CD4-positive, CD25-positive, alpha-beta regulatory T cell (primary cell): ENCODE measurements around the gene IRX1. TPM values are rescaled to one million over a fixed set of nuclear protein-coding genes. Genes with fewer than 3 reads are reported as not detected.

Source experiments
- ATAC-seq, 2 donors: fragments of 150-1000 bp; cut with Tn5 transposase; one replicate each; pipeline ENCODE4 v1.10.0; 2021; ENCODE audit warnings: low read depth in 2 of 2, moderate number of reproducible peaks in 2 of 2, moderate library complexity in 1 of 2
- DNase-seq, 3 donors: peaks; one replicate each; pipeline versions ENCODE4 v3.0.0 to v3.0.0-alpha.2; 2012 to 2022; ENCODE audit warnings: mixed read lengths in 1 of 3
- H3K27ac ChIP-seq: one replicate; pipeline ENCODE4 v1.7.0; 2013; ENCODE audit warnings: mild to moderate bottlenecking, low read length; ENCODE audit not compliant: insufficient read depth, poor library complexity, severe bottlenecking
- H3K27me3 ChIP-seq: one replicate; pipeline ENCODE4 v1.7.0; 2013; ENCODE audit warnings: low read length; ENCODE audit not compliant: control insufficient read depth, insufficient read depth
- H3K36me3 ChIP-seq: one replicate; pipeline ENCODE4 v1.7.0; 2013; ENCODE audit warnings: mild to moderate bottlenecking, low read length, moderate library complexity; ENCODE audit not compliant: control insufficient read depth, insufficient read depth
- H3K4me1 ChIP-seq: 2 replicates; pipeline ENCODE4 v1.7.0; 2013; ENCODE audit warnings: mild to moderate bottlenecking, low read length; ENCODE audit not compliant: insufficient read depth, control insufficient read depth, poor library complexity, severe bottlenecking
- H3K4me3 ChIP-seq: one replicate; pipeline ENCODE4 v1.7.0; 2013; ENCODE audit warnings: low read depth, mild to moderate bottlenecking, low read length, moderate library complexity
- H3K9me3 ChIP-seq, 2 experiments: 1 replicate in 1 of 2; 2 replicates in 1 of 2; pipeline ENCODE4 v1.7.0; 2013; ENCODE audit warnings: low read length in 2 of 2, mild to moderate bottlenecking in 1 of 2, moderate library complexity in 1 of 2; ENCODE audit not compliant: control insufficient read depth in 2 of 2
- H3K27ac Mint-ChIP-seq, 3 donors: one replicate each; pipeline ENCODE4 v1.8.0; 2020 to 2022; ENCODE audit warnings: mild to moderate bottlenecking in 3 of 3, mixed read lengths in 3 of 3, moderate library complexity in 2 of 3
- H3K27me3 Mint-ChIP-seq: one replicate; pipeline ENCODE4 v1.8.0; 2022; ENCODE audit warnings: mild to moderate bottlenecking, mixed read lengths
- H3K36me3 Mint-ChIP-seq: one replicate; pipeline ENCODE4 v1.8.0; 2020; ENCODE audit warnings: mixed read lengths
- H3K4me1 Mint-ChIP-seq, 4 donors: one replicate each; pipeline ENCODE4 v1.8.0; 2020 to 2022; ENCODE audit warnings: mixed read lengths in 4 of 4, mild to moderate bottlenecking in 1 of 4
- H3K4me3 Mint-ChIP-seq, 4 donors: one replicate each; pipeline ENCODE4 v1.8.0; 2020 to 2022; ENCODE audit warnings: mild to moderate bottlenecking in 4 of 4, mixed read lengths in 4 of 4, moderate library complexity in 3 of 4
- H3K9me3 Mint-ChIP-seq, 7 donors: one replicate each; pipeline ENCODE4 v1.8.0; 2020 to 2022; ENCODE audit warnings: mixed read lengths in 7 of 7, mild to moderate bottlenecking in 3 of 7, moderate library complexity in 2 of 7
- polyA plus RNA-seq, 4 donors: library from polyadenylated mRNA; unstranded; fragments of 300-500 nt; fragmentation: Illumina TruSeq; gene quantifications; one replicate each; pipeline ENCODE4 v1.2.3, GENCODE V29; 2021
- total RNA-seq: library from RNA; stranded (reverse); gene quantifications from one replicate; pipeline ENCODE4 v1.2.3, GENCODE V29; 2022

Gene IRX1
- total and polyA plus RNA-seq, 5 donors from 2014 or later, result not detected

DNA sequence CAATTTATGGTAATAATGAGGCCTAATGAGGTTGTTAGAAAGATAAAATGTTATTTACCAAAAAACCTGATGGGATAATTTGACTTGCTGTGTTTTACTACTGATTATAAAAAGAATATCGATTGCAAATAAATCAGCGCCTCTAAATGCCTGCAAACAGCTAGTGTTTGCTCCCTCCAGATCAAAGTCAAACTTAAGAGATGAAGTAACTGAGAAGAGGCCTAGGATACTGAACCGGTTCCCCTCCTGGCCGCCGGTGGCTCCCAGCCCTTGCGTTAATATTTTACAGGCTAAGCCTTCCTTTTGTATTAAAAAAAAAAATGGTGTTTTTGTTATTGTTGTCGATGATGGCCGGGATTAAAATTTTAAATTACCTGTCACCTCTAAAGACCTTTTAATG lies 2.6 kb downstream of the IRX1 start:
- H3K36me3 ChIP-seq, result no peaks in the 10 kb centered on the region
- no peak overlapping the region for H3K27ac ChIP-seq
- Mint-ChIP-seq H3K27me3 (peaks cover 61% of the 10 kb centered on the region), H3K27ac (no peak overlapping the region), H3K36me3 (no peaks in the 10 kb centered on the region), H3K9me3 (peaks cover 0 to 12% (median 1%) of the 10 kb centered on the region in 7 donors), H3K4me3 (no peak overlapping the region), H3K4me1 (peaks cover 0 to 13% (median 6%) of the 10 kb centered on the region in 4 donors)
- H3K4me1 ChIP-seq, result no peaks in the 10 kb centered on the region
- ATAC-seq (no peak), DNase-seq (no peak)
- H3K27me3 ChIP-seq, result peaks cover 5% of the 10 kb centered on the region
- no peaks in the 10 kb centered on the region for H3K9me3 ChIP-seq
- H3K4me3 ChIP-seq, result no peak overlapping the region

DNA sequence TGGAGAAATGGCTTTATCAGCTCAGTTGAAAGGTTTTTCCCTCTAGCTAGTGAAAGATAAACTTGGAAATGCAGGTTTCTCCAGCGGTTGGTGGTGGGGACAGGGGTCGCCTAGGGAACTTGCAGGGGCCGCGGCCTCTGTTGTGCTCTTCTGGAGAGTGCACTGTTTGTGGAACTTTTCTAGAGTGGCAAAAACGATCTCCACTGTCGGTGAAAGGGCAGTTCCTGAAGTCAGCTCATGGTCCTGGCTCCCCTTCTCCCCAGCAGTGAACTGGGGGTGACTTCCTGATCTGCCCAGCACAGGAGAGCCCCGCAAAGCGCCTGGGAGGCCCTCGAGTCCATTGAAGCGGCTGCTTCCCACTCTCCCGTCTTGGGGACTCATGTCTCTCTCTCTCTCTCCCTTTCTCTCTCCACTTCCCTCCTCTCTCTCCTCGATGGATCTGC lies 3.2 kb downstream of the IRX1 start:
- ATAC-seq, result no peak
- H3K9me3 Mint-ChIP-seq, result peaks cover 0 to 9% (median 1%) of the 10 kb centered on the region in 7 donors
- Histone ChIP-seq H3K27me3 (peaks cover 8% of the 10 kb centered on the region), H3K27ac (no peak overlapping the region), H3K4me1 (no peaks in the 10 kb centered on the region), H3K9me3 (no peaks in the 10 kb centered on the region), H3K36me3 (no peaks in the 10 kb centered on the region), H3K4me3 (no peak overlapping the region)
- H3K4me1 Mint-ChIP-seq, result peaks cover 0 to 13% (median 6%) of the 10 kb centered on the region in 4 donors
- H3K36me3 Mint-ChIP-seq, result no peaks in the 10 kb centered on the region
- no peak overlapping the region for H3K27ac Mint-ChIP-seq
- no peak for DNase-seq
- H3K27me3 Mint-ChIP-seq, result peaks cover 57% of the 10 kb centered on the region
- no peak overlapping the region for H3K4me3 Mint-ChIP-seq

DNA sequence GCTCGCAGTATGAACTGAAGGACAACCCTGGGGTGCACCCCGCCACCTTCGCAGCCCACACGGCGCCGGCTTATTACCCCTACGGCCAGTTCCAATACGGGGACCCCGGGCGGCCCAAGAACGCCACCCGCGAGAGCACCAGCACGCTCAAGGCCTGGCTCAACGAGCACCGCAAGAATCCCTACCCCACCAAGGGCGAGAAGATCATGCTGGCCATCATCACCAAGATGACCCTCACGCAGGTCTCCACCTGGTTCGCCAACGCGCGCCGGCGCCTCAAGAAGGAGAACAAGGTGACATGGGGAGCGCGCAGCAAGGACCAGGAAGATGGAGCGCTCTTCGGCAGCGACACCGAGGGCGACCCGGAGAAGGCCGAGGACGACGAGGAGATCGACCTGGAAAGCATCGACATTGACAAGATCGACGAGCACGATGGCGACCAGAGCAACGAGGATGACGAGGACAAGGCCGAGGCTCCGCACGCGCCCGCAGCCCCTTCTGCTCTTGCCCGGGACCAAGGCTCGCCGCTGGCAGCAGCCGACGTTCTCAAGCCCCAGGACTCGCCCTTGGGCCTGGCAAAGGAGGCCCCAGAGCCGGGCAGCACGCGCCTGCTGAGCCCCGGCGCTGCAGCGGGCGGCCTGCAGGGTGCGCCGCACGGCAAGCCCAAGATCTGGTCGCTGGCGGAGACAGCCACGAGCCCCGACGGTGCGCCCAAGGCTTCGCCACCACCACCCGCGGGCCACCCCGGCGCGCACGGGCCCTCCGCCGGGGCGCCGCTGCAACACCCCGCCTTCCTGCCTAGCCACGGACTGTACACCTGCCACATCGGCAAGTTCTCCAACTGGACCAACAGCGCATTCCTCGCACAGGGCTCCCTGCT lies 3.8 kb downstream of the IRX1 start:
- Mint-ChIP-seq H3K36me3 (no peaks in the 10 kb centered on the region), H3K9me3 (peaks cover 0 to 6% (median 1%) of the 10 kb centered on the region in 7 donors), H3K27ac (no peak overlapping the region), H3K4me3 (no peak overlapping the region), H3K4me1 (peaks cover 0 to 13% (median 6%) of the 10 kb centered on the region in 4 donors), H3K27me3 (peaks cover 54% of the 10 kb centered on the region)
- DNase-seq (no peak), ATAC-seq (no peak)
- no peak overlapping the region for H3K27ac ChIP-seq
- no peaks in the 10 kb centered on the region for H3K9me3 ChIP-seq
- peaks cover 8% of the 10 kb centered on the region for H3K27me3 ChIP-seq
- H3K36me3 ChIP-seq, result no peaks in the 10 kb centered on the region
- H3K4me1 ChIP-seq, result no peaks in the 10 kb centered on the region
- no peak overlapping the region for H3K4me3 ChIP-seq

DNA sequence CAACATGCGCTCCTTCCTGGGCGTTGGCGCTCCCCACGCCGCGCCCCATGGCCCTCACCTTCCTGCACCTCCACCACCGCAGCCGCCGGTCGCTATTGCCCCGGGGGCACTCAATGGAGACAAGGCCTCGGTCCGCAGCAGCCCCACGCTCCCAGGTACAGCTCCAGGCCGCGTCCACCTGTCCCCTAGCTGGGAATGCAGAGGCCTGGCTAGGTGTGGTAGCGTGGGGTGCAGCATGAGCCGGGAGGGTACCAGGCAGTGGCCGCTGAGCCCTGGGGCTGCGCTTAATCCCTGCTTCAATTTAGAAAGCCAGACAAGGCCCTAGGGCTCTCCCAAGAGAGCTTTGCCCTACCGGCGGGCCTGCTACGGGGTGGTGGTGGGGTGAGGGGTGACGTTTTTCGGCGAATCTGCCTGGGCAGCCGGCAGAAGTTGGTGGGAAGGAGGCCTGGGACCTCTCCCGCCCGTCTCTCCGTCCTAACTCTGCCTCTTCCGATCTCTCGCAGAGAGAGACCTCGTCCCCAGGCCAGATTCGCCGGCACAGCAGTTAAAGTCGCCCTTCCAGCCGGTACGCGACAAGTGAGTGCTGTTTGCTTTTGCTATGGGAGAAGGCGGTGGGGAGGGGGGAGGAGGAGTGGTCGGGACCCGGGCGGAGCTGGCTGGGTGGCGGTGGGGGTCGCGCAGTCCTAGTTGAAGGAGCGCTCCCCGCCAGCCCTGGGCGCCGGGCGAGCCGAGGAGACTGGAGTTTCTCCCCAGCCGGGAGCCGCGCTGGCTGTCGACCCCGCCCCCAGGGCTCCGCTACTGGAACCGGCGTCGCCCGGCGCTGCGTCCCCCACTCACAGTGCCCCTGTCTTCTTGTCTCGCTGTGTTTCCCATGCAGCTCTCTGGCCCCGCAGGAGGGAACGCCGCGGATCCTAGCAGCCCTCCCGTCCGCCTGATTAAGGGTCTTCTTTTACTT lies 4.8 kb downstream of the IRX1 start:
- no peak overlapping the region for H3K27ac Mint-ChIP-seq
- ATAC-seq, result no peak
- Histone ChIP-seq H3K27ac (no peak overlapping the region), H3K36me3 (no peaks in the 10 kb centered on the region), H3K27me3 (peaks cover 8% of the 10 kb centered on the region), H3K4me3 (no peak overlapping the region), H3K9me3 (no peaks in the 10 kb centered on the region), H3K4me1 (no peaks in the 10 kb centered on the region)
- H3K9me3 Mint-ChIP-seq, result peaks cover 0 to 8% (median 1%) of the 10 kb centered on the region in 7 donors
- H3K36me3 Mint-ChIP-seq, result no peaks in the 10 kb centered on the region
- H3K4me3 Mint-ChIP-seq, result no peak overlapping the region
- peaks cover 58% of the 10 kb centered on the region for H3K27me3 Mint-ChIP-seq
- no peak for DNase-seq
- peaks cover 0 to 13% (median 6%) of the 10 kb centered on the region in 4 donors for H3K4me1 Mint-ChIP-seq

DNA sequence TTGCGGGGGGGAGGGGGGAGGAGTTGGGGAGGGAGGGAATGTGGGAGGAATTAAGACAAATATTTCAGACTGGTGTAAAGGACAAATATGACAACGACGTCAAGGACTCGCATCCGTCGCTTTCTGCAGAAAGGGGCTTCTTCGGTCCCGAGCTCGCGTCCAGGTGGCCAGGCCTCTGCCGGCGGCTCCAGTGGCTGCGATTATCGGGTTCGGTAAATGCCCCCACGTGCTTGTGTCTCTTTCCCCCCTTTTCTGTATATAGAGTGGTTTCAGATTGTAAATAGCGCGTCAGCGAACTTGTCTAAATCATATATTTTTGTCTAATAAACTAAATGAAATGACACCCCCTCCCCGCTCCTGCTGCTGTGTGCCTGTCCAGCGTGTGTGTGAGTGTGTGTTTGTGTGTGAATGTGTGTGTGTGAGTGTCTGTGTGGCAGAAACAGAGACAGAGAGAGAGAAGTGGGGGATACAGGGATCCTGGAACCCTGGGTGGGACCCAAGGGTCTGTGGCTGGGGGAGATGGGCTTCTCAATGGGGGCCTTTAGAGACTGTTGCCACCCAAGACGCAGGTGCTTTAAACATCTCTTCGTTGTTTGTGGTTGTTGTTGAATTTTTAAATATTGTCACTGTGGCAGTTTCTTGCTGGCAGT lies 5.6 kb downstream of the IRX1 start:
- Histone ChIP-seq H3K27me3 (peaks cover 8% of the 10 kb centered on the region), H3K27ac (no peak overlapping the region), H3K36me3 (no peaks in the 10 kb centered on the region), H3K9me3 (no peaks in the 10 kb centered on the region), H3K4me3 (no peak overlapping the region), H3K4me1 (no peaks in the 10 kb centered on the region)
- peaks cover 62% of the 10 kb centered on the region for H3K27me3 Mint-ChIP-seq
- DNase-seq (no peak), ATAC-seq (no peak)
- H3K4me3 Mint-ChIP-seq, result no peak overlapping the region
- peaks cover 0 to 13% (median 6%) of the 10 kb centered on the region in 4 donors for H3K4me1 Mint-ChIP-seq
- H3K27ac Mint-ChIP-seq, result no peak overlapping the region
- no peaks in the 10 kb centered on the region for H3K36me3 Mint-ChIP-seq
- H3K9me3 Mint-ChIP-seq, result peaks cover 0 to 8% (median 1%) of the 10 kb centered on the region in 7 donors

DNA sequence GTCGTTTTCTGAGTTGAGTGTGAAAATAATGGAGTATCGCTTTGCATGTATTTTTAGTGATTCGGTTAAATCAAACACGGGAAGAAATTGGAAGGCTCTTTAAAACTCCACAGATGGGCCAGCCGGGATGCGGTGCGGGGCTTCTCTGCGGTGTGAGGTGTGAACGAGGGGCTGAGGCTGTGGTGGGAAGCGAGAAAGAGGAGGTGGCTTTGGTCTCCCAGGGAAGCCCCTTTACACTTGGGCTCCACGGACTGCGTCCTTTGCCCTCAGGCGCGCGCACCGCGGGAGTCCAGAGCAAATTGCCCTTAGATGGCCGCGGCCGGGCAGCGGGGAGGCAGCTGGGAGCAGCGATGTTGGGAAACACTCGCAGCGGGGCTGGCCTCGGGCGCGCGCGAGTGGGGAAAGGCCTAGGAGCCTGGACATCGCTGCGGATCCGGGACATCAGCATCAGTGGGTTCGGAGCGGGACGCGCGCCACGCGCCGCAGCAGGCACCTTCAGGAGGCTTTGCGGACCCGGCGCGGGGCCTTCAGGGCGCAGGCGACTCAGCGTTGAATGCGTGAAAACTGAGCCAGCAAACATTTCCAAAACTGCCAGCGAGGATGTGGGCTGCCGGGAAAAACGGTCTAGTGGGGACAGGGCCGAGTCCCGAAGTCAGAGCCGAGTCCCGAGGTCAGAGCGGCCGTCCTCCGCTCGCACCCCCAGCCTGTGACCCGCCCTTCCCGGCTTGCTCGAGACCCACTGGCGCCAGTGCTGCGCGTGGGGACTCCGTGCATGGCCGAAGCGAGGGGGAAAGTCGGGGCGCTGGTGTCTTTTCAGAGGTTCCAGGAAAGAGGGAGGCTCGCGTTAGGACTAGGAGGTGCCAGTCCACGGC lies 6.5 kb downstream of the IRX1 start:
- H3K4me1 ChIP-seq, result no peaks in the 10 kb centered on the region
- ATAC-seq (no peak), DNase-seq (no peak)
- H3K36me3 ChIP-seq, result no peaks in the 10 kb centered on the region
- no peak overlapping the region for H3K4me3 ChIP-seq
- H3K36me3 Mint-ChIP-seq, result no peaks in the 10 kb centered on the region
- H3K27ac Mint-ChIP-seq, result no peak overlapping the region
- H3K27ac ChIP-seq, result no peak overlapping the region
- no peak overlapping the region for H3K4me3 Mint-ChIP-seq
- H3K9me3 ChIP-seq, result no peaks in the 10 kb centered on the region
- peaks cover 0 to 13% (median 3%) of the 10 kb centered on the region in 4 donors for H3K4me1 Mint-ChIP-seq
- H3K9me3 Mint-ChIP-seq, result peaks cover 0 to 5% (median 1%) of the 10 kb centered on the region in 7 donors
- H3K27me3 ChIP-seq, result peaks cover 6% of the 10 kb centered on the region
- peaks cover 60% of the 10 kb centered on the region for H3K27me3 Mint-ChIP-seq
